Nucleus accumbens (tissue), 56 donors: ENCODE results near the gene DERA.
"Not testable (repeated sequence)": the region's sequence is repeated elsewhere in the genome, so short reads cannot be mapped to it uniquely, and the experiment has no call there.

Experiments used
- DNase-seq, 56 donors: peaks; one replicate each; lab custom pipeline; 2025; lab: John Stamatoyannopoulos, UW

DERA gene

DNA sequence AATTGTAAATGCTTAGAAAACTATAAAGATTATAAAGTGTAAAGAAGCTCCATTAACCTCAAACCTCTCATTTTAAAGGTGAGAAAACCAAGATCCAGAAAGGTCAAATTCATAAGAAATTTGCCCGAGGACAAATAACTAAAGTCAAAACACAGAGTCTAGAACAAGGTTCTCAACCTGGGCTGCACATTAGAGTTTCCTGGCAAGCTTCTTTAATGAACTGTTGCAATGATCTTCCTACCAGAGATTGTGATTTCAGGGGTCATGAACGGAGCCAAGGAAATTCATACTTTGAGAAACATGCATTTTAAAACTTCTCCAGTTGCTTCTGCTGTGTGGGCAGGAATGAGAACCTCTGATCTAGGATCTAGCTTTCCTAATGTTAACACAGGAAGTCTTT lies 86.8 kb downstream of the DERA start:
- DNase-seq, result no peak

DNA sequence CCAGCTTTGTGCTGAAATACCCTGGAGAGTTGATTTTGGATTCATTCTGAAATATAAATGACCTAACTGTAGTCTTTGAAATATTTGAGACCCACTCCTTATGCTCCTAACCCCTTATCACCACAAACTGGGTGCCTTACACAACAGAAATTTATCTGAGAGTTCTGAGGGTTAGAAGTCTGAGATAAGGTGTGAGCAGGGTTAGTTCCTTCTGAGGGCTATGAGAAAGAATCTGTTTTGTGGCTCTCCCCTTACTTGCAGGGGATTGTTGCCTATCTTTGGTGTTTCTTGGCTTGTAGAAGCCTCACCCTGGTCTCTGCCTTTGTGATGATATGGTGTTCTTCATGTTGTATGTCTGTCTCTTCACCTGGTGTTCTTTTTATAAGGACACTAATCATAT lies 91.7 kb downstream of the DERA start:
- no peak for DNase-seq

DNA sequence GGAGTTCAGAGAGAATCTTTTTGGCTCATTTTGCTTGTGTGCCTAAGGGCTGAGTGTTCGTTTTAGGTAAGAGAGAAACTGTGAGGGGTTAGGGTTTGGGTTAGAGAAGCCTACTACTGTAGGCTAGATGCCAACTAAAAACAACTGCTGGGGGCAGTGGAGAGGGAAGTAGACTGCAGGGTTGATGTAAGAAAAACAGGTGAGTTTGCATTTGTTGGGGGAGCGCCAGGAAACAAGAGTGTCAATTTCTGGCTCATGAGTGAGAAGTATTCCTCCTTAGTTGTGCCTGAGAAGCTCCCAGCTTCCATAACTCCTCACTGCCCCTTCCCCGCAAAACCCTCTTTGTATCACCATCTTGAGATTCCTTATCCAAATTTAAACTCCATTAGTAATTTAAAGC lies 92.3 kb downstream of the DERA start:
- DNase-seq, result no peak

DNA sequence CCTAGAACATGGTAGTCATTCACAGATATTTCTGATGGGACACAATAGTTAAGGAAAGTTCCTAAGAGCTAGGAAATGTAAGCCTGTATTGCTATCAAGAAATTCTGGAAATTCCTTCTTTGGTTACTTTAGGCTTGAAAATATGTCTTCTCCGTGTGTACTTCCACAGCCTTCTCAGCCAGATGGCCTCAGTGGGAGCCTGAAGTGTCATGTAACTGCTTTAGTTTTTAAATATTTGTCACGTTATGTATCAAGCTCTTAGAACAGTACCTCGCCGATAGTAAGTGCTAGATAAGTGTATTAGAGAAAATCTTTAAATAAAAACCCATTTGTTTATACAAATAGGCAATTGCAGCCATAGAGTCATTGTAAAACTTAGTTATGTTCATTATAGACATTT lies 95.6 kb downstream of the DERA start:
- no peak for DNase-seq

DNA sequence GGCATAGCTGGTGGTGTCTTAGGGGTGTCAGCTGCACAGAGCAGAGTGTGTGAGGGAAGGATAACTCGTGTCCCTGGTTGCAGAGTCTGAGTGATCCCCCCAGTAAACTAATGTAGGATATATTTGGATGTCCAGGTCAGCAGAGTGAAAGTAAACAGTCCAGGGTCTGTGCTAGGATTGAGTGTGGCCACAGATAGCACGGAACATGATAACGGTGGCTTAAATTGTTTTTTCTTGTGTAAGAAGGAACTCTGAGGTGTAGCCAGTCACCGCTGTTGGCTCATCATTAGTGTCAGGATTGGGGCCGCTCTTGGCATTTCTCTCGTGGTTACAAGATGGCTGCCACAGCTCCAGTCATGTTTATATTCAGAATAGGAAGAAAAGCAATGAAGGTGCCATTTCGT lies 97.3 kb downstream of the DERA start:
- no peak for DNase-seq

DNA sequence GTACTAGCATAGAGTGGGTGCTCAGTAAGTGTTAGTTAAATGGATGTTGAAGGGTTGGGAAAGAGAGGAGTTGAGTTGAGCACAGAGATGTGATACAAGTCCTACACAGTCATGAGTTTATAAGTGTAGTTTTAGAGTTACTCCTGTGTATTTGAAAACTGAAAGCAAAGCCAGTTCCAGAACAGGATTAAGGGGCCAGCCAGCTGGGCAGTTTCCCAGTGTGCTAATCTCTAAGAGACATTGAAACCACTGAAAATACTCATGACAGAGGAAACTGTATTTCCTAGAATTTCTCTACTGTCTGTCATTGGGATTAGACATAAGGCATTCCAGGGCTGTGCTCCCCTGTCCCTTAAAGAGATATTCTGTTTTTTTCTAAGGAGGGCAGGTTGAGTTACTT lies 101.0 kb downstream of the DERA start:
- DNase-seq, result peak in 2 of 56 donors; percentile 8 to 9

DNA sequence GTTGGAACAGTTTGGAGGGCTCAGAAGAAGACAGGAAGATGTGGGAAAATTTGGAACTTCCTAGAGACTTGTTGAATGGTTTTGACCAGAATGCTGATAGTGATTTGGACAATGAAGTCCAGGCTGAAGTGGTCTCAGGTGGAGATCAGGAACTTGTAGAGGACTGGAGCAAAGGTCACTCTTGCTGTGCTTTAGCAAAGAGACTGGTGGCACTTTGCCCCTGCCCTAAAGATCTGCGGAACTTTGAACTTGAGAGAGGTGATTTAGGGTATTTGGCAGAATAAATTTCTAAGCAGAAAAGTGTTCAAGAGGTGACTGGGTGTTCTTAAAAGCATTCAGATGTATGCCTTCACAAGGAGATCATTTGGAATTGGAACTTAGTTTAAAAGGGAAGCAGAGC lies 102.6 kb downstream of the DERA start:
- not testable (repeated sequence) for DNase-seq

DNA sequence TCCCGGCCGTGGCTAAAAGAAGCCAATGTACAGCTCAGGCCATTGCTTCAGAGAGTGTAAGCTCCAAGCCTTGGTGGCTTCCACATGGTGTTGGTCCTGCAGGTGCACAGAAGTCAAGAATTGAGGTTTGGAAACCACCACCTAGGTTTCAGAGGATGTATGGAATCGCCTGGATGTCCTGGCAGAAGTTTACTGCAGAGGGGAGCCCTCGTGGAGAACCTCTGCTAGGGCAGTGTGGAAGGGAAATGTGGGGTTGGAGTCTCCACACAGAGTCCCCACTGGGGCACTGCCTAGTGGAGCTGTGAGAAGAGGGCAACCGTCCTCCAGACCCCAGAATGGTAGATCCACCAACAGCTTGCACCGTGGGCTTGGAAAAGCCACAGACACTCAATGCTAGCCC lies 103.3 kb downstream of the DERA start:
- DNase-seq, result not testable (repeated sequence)

DNA sequence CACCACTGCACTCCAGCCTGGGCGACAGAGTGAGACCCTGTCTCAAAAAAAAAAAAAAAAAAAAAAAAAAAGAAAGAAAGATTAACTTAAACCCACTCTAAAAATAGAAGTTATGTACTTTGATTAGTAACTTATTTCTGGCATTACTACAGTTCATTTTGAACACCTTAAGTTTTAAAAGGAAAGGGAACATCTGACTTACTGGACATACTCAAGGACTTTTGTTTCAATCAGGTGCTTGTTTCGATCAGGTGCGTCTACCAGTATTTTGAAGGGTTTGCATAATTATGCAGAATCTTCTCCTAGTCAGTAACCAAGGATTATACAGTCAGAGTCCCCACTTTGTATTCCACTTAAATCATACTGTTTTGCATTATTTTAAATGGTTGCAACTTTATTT lies 105.6 kb downstream of the DERA start:
- no peak for DNase-seq

DNA sequence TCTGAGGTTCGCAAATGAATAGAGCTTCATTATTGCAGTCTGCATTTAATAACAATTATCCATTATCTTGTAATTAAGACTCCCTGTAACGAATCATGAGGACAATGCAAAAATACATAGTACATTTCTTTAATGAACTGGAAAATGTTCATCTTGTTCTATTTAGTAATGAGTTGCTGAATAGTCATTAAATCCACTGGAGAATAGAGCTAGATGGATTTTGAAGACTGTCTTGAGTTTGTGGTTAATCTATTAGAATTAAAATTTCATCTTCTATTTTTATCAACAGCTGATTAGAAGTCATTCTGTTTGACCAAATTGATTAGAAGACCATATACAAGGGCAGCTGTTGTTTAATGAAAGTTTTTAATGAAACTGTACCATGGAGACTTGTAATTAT lies 107.2 kb downstream of the DERA start:
- DNase-seq, result no peak

DNA sequence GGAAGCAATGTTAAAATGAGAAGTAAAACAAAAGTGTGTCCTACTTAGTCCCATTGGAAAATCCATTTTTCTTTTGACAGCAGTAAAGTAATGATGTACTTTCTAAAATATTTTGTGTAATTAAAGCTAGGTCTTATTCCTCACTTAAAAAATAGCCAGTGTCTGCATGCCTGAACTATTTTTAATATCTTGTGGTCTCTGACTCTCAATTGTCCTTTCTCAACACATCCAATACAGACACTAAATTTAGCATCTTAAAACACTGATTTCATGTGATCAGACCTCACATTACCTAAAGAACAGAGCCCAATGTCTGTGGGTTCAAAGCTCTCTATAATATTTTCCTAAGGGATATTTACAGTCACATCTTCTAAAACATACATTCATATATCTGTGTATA lies 108.0 kb downstream of the DERA start:
- no peak for DNase-seq

DNA sequence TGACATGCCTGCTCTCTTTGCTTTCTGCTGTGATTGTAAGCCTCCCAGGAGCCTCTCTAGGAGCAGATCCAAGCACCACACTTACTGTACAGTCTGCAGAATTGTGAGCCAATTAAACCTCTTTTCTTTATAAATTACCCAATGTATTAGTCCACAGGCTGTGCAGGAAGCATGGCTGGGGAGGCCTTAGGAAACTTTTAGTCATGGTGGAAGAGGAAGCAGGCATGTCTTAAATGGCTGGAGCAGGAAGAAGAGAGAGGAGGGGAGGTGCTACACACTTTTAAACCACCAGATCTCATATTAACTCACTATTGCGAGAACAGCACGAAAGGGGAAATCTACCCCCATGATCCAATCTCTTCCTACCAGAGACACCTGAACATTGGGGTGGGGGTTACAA lies 108.9 kb downstream of the DERA start:
- no peak for DNase-seq

DNA sequence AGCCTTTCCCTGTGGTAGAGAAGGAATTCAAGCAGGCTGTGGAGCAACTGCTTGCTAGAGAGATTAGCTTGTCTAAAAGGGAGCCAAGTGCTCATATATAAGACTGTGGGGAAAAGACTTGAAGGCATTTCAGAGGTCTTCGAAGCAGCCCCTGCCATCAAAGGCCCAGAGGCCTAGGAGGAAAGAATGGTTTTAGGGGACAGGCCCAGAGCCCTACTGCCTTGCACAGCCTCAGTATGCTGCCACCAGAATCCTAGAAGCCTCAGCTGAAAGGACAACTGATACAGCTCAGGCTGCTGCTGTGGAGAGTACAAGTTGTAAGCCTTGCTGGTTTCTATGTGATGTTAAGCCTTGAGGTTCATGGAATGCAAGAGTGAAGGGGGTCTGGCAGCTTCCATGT lies 109.9 kb downstream of the DERA start:
- no peak for DNase-seq

DNA sequence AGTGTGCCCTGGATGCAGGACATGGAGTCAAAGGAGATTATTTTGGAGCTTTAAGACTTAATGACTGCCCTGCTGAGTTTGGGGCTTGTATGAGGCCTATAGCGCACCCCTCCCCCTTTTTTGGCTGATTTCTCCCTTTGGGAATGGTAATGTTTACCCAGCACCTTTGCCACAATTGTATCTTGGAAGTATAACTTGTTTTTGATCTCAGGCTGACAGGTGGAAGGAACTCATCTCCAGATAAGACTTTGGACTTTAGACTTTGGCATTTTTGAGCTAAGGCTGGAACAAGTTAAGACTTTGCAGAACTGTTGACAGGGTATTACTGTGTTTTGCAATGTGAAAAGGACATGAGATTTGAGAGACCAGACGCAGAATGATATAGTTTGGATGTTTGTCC lies 110.5 kb downstream of the DERA start:
- DNase-seq, result no peak

DNA sequence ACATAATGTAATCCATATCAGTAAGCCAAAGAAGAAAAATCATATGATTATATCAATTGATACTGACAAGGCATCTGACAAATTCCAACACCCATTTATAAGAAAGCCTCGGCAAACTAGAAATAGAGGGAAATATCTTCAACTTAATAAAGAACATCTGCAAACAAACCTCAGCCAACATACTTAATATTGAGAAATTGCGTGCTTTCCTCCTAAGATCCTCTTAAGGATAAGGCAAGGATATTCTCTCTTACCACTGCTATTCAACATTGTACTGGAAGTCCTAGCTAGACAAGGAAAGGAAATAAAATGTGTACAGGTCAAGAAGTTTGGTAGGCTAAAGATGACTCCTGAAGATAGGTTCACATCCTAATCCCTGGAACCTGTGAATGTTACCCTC lies 115.9 kb downstream of the DERA start:
- no peak for DNase-seq

DNA sequence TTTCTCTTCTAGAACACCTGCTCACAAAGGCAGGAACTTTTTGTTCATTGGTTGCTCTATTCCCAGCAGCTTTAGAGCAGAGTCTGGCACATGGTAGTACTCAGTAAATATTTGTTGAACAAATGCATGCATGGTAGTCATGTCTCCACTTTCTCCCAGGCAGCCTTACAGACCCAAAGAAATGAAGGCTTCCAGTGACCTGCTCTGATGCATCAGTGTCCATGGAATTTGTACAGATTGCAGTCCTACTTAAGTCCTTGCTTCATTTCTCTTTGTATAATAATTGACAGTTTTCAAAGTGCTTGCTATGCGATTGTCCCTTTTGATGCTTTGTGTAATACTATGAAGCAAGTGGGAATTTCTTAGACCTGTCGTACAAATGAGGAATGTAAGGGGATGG lies 119.6 kb downstream of the DERA start:
- DNase-seq, result no peak

DNA sequence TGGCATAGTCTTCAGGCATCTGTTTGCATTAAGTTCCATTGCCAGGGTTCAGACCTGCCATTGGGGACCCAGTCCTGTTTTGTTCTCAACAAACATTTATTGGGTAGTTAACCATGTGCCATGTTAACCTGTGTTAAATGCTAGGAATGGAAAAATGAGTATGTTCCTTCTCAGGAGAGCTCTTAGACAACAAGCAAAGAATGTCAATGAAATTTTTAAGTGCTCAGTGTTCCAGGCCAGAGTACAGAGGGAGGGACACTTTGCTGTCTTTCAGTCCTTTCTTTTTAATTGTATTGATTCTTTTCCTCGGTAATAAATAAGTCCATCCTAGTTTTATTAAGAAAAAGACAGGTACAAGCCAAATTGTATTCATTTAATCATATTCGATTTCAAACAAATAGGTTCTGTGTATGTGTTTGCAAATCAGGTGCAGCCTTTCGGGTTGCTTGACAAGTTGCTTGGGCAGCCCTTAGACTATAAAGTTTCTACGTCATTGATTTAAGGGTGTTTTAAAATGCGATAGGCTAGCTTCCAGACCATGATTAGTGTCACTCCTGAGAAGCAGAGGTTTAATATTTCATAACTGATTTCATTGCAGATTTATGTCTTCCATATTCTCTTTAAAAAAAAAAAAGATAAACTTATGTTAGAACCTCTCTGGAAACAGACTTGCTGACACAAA lies 123.1 kb downstream of the DERA start:
- no peak for DNase-seq

DNA sequence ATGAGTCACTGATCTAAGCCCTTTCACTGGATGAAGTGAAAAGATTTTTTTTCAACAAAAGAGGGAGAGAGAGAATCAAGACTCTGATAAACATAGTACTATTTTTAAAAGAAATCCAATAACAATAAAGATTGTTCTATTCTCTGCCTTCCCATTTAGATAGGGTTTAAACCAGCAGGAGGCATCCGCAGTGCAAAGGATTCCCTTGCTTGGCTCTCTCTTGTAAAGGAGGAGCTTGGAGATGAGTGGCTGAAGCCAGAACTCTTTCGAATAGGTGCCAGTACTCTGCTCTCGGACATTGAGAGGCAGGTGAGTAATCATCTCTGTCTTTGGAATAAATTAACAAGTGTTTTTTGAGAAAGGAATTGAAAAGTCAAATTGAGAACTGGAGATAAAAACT lies 124.9 kb downstream of the DERA start:
- DNase-seq, result no peak

DNA sequence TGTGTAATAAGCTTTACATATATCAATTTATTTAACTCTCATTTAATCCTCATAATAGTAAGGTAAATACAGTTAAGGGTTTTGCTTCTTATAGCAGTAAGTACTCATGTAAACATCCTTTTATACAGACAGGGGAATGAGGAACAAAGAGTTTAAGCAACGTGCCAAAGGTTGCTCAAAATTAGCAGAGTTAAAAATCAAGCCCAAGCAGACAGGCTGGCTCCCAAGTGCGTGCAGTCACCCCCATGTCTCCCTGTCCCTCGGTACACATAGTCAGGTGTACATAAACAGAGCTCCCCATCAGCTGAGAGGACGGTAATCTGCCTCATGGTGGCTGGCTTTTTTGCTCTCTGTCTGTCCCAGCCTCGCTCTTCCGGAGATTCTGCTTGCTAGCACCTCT lies 126.4 kb downstream of the DERA start:
- no peak for DNase-seq

DNA sequence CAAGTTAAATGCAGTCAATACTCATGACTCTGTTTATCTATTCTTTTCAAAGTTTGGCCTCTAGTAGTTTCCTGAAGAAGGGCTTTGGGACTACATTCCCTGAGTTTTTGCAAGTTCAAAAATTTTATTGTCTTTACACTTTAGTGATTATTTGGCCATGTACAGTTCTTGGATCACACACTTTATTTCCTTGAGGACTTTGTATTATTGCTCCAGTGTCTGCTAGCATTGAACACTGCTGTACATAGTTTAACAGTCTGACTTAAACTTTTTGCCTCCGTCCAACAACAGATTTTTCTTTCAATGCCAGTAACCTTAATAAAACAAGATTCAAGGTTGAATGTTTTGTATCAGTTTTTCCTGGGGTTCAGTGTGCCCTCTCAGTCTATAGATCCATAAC lies 132.3 kb downstream of the DERA start:
- DNase-seq, result no peak

DNA sequence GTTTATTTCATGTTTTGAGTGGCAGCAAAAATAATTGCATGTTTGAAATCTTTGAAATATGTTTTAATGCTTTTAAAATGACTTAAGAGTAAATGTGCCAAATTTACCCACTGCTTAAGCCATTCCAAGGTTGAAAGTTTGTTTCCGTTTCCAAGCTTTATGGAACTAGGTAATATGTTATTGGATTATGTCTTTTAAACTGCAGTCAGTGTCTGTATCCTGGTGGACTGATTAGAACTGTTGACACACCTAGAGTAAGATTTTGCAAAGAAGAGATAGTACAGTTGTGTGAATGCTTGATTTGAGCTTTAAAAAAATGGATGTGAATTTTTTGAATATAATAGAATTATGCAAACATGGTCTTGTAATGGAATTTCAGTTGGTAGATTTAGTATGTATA lies 135.1 kb downstream of the DERA start:
- no peak for DNase-seq

DNA sequence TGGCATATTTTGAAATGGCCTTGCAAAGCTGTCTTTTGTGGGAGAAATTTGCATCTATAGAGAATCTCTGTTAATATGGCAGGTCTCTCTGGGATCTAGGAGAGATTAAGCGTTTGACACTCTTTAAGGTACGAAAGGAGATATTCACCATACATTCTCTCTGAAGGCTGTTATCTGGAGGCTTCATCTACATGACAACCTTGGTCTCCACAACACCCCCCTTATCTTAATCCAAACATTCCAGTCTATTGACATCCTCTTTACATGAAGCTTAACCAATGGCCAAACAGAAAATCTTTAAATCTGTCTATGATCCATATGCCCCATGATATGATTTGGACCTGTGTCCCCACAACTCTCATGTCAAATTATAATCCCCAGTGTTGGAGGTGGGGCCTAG lies 137.4 kb downstream of the DERA start:
- DNase-seq, result no peak

DNA sequence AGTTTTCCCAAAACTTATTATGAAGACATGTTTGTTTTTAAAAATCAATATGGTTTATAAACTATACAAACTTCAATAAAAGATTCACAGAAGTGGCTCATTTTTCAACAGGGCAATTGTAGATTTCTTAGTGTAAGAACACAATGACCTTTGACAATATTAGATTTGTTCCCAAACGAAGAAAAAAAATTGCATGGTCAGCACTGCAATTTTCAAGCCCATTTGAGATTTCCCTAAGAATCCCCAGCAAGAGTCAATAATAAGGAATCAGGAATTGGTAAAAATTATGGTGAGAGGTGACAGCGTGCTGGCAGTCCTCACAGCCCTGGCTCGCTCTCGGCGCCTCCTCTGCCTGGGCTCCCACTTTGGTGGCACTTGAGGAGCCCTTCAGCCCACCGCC lies 145.8 kb downstream of the DERA start:
- DNase-seq, result no peak
